ENCODE data around the gene OSMR. TPM values are rescaled to one million over a fixed set of nuclear protein-coding genes. Genes with fewer than 3 reads are reported as not detected.

Gene OSMR
- total RNA-seq, 2 experiments from 2014 or later: not detected

GRCh38 chr5:38921174-38921573 is 75.4 kb downstream of the OSMR start:
- CTCF ChIA-PET: interaction anchor here (0.6 to 2.5 kb wide), 3 partner anchors 9 to 730 kb away, joined by 3 to 6 read pairs (median 3); no protein-coding TSS in a partner anchor

GRCh38 chr5:38922199-38922598 is 76.4 kb downstream of the OSMR start:
- ChIA-PET POLR2A (no interaction called here), CTCF (interaction anchor here (0.7 to 2.5 kb wide), 6 partner anchors 11 to 656 kb away, joined by 3 to 13 read pairs (median 3); no protein-coding TSS in a partner anchor)

More at GRCh38 chr5:38921174-38921573, 75.4 kb downstream of the OSMR start:
- POLR2A ChIA-PET: no interaction called here

GRCh38 chr5:38923661-38924451 is 78.0 kb downstream of the OSMR start:
- CTCF ChIA-PET: interaction anchor here (0.6 to 2.5 kb wide), 2 partner anchors 334 to 481 kb away, joined by 4 to 13 read pairs; no protein-coding TSS in a partner anchor
- POLR2A ChIA-PET: no interaction called here

GRCh38 chr5:38925154-38925925 is 79.5 kb downstream of the OSMR start:
- ChIA-PET CTCF (no interaction called here), POLR2A (no interaction called here)

- ChIA-PET POLR2A (no interaction called here), CTCF (no interaction called here)
Measured at GRCh38 chr5:38926121-38926520, 80.3 kb downstream of the OSMR start.

- CTCF ChIA-PET: no interaction called here
- POLR2A ChIA-PET: no interaction called here
Measured at GRCh38 chr5:38927470-38927869, 81.7 kb downstream of the OSMR start.

- ChIA-PET CTCF (no interaction called here), POLR2A (no interaction called here)
Measured at GRCh38 chr5:38929838-38930237, 84.0 kb downstream of the OSMR start.

GRCh38 chr5:38931731-38932130 is 85.9 kb downstream of the OSMR start:
- POLR2A ChIA-PET: no interaction called here
- CTCF ChIA-PET: no interaction called here

GRCh38 chr5:38932854-38933408 is 87.1 kb downstream of the OSMR start:
- CTCF ChIA-PET: interaction anchor here (1.5 kb wide), 1 partner anchor 10 kb away, joined by 3 read pairs; no protein-coding TSS in a partner anchor
- POLR2A ChIA-PET: no interaction called here

GRCh38 chr5:38935437-38935836 is 89.6 kb downstream of the OSMR start:
- ChIA-PET CTCF (no interaction called here), POLR2A (no interaction called here)

- CTCF ChIA-PET: no interaction called here
- POLR2A ChIA-PET: no interaction called here
Measured at GRCh38 chr5:38936269-38936668, 90.5 kb downstream of the OSMR start.

GRCh38 chr5:38938424-38938823 is 92.6 kb downstream of the OSMR start:
- ChIA-PET CTCF (no interaction called here), POLR2A (no interaction called here)

GRCh38 chr5:38938973-38939372 is 93.2 kb downstream of the OSMR start:
- ChIA-PET POLR2A (no interaction called here), CTCF (no interaction called here)

GRCh38 chr5:38940230-38940858 is 94.5 kb downstream of the OSMR start:
- CTCF ChIA-PET: no interaction called here
- POLR2A ChIA-PET: no interaction called here

- ChIA-PET CTCF (no interaction called here), POLR2A (no interaction called here)
Measured at GRCh38 chr5:38941912-38942311, 96.1 kb downstream of the OSMR start.

- ChIA-PET CTCF (no interaction called here), POLR2A (no interaction called here)
Measured at GRCh38 chr5:38944282-38944681, 98.5 kb downstream of the OSMR start.

- ChIA-PET POLR2A (no interaction called here), CTCF (no interaction called here)
Measured at GRCh38 chr5:38948501-38948900, 102.7 kb downstream of the OSMR start.

- ChIA-PET CTCF (no interaction called here), POLR2A (no interaction called here)
Measured at GRCh38 chr5:38953426-38954012, 107.7 kb downstream of the OSMR start.

GRCh38 chr5:38961691-38962090 is 115.9 kb downstream of the OSMR start:
- CTCF ChIA-PET: no interaction called here
- POLR2A ChIA-PET: no interaction called here

- POLR2A ChIA-PET: interaction anchor here (0.7 kb wide), 1 partner anchor 99 kb away, joined by 4 read pairs; no protein-coding TSS in a partner anchor
- CTCF ChIA-PET: interaction anchor here (0.7 kb wide), 1 partner anchor 315 kb away, joined by 5 read pairs; no protein-coding TSS in a partner anchor
Measured at GRCh38 chr5:38968665-38969064, 122.9 kb downstream of the OSMR start.

All from activated CD8-positive, alpha-beta memory T cell treated with anti-CD3 and anti-CD28 coated beads for 36 hours (primary cell).